ENCODE measurements around the gene RPL12. TPM values are rescaled to one million over a fixed set of nuclear protein-coding genes. Genes with fewer than 3 reads are reported as not detected.

Gene RPL12
- total and polyA plus RNA-seq, 10 donors = 1,013 to 9,017 (median 1,657) TPM

DNA sequence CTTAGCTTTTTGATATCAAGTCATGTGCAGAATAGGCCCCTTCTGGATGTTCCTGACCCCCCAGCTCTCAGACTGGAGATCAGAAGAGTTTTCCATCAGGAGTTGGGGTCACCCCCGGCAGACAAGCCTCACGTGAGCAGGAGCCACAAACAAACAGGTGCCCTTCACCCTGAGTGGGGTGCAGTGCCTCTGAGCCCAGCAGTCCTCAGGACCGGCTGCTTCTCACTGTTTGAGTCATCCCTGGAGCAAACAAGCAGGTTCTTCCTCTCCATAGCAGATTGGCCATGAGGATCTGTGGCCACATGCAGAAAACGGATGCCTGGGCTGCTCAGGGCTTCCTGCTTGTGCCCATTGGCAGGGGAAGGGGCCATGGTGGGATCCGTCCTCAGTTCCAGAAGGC lies 47.1 kb upstream of the RPL12 start:
- intact Hi-C loops (cut with DNase I; ENCODE audit: low total_unique reads) = no loop called here
- peaks cover 0 to 85% (median 45%) of the 10 kb centered on the region in 6 donors for H3K36me3 ChIP-seq

DNA sequence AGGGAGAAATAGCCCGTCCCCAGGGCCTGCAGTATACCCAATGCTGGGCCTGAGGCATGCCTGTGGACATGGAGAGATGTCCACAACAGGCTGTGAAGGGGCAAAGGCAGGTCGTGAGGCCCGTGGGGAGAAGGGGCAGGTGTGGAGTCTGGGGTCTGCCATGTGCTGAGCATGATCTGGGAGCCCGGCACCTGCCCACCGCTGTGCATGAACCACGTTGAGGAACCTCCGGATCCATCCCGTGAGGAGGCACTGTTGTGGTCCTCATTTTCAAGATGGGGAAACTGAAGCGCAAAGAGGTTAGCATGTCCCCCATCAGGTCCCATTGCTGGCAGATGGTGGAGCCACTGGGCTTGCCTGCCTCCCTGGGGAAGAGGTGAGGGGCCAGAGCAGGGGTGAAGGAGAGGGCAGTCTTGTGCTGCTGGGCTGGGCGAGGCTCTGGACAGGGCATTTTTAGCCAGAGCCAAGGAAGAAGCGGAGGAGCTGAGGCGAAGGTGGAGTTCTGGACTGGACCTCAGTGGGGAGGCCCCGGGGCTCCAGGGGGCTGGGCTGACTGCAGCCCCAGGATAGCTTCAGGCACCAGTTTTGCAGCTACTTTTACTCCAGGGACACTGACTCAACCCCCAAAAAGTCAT lies 46.6 kb upstream of the RPL12 start:
- H3K36me3 ChIP-seq = peaks cover 0 to 85% (median 48%) of the 10 kb centered on the region in 6 donors
- intact Hi-C loops (cut with DNase I; ENCODE audit: low total_unique reads) = no loop called here
- no peaks in the 10 kb centered on the region for H3K27me3 ChIP-seq (replicated peaks in 1 of 7)
- TF ChIP-seq POLR2A (IDR thresholded peaks at IDR 0.05) (no peak), POLR2AphosphoS5 (IDR thresholded peaks at IDR 0.05) (peak in 1 of 3 donors; percentile 20)
- WGBS, 5 donors = 87 to 95% (median 94%) methylated on average over 13 of the region's 13 CpGs
- no peak for DNase-seq
- H3K4me1 ChIP-seq = peaks cover 0 to 13% (median 4%) of the 10 kb centered on the region in 6 donors
- no peak overlapping the region for H3K4me3 ChIP-seq
- no peak overlapping the region for H3K27ac ChIP-seq
- no peaks in the 10 kb centered on the region for H3K9me3 ChIP-seq

More for the DNA sequence above, 47.1 kb upstream of the RPL12 start:
- Histone ChIP-seq H3K27ac (no peak overlapping the region), H3K27me3 (replicated peaks in 1 of 7) (no peaks in the 10 kb centered on the region), H3K9me3 (no peaks in the 10 kb centered on the region), H3K4me3 (no peak overlapping the region), H3K4me1 (peaks cover 0 to 13% (median 4%) of the 10 kb centered on the region in 6 donors)
- WGBS, 5 donors = 68 to 87% (median 79%) methylated on average over 5 of the region's 5 CpGs
- DNase-seq = no peak
- no peak for TF ChIP-seq POLR2AphosphoS5 (IDR thresholded peaks at IDR 0.05)
- TF ChIP-seq POLR2A (IDR thresholded peaks at IDR 0.05) = no peak
- TF ChIP-seq, protein P1, sequence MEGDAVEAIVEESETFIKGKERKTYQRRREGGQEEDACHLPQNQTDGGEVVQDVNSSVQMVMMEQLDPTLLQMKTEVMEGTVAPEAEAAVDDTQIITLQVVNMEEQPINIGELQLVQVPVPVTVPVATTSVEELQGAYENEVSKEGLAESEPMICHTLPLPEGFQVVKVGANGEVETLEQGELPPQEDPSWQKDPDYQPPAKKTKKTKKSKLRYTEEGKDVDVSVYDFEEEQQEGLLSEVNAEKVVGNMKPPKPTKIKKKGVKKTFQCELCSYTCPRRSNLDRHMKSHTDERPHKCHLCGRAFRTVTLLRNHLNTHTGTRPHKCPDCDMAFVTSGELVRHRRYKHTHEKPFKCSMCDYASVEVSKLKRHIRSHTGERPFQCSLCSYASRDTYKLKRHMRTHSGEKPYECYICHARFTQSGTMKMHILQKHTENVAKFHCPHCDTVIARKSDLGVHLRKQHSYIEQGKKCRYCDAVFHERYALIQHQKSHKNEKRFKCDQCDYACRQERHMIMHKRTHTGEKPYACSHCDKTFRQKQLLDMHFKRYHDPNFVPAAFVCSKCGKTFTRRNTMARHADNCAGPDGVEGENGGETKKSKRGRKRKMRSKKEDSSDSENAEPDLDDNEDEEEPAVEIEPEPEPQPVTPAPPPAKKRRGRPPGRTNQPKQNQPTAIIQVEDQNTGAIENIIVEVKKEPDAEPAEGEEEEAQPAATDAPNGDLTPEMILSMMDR (IDR thresholded peaks at IDR 0.05 in 8 of 11, conservative IDR thresholded peaks at IDR 0.05 in 3 of 11) = no peak

DNA sequence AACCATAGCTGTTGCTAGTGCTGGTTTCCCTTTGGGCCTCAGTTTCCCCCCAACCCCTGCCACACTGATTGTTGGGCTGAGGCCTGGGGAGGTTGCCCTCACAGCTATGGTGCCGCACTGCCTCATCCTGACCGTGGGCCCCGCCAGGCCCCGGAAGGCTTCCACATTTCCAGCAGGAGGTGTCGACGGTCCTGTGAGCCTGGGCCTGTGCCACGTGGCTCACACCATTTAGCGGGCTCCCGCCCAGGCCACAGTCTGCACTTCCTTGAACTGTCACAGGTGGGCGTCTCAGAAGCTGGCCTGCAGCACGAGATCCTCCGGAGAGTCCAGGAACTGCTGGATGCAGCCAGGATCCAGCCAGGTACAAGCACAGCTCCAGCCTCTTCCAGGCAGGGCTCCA lies 45.8 kb upstream of the RPL12 start:
- intact Hi-C loops (cut with DNase I; ENCODE audit: low total_unique reads) = no loop called here
- 93 to 96% (median 95%) methylated on average over 7 to 12 of the region's 12 CpGs for WGBS, 5 donors
- TF ChIP-seq, protein P1 (IDR thresholded peaks at IDR 0.05 in 8 of 11, conservative IDR thresholded peaks at IDR 0.05 in 3 of 11) = no peak
- no peak for TF ChIP-seq POLR2A (IDR thresholded peaks at IDR 0.05)
- TF ChIP-seq POLR2AphosphoS5 (IDR thresholded peaks at IDR 0.05) = no peak

DNA sequence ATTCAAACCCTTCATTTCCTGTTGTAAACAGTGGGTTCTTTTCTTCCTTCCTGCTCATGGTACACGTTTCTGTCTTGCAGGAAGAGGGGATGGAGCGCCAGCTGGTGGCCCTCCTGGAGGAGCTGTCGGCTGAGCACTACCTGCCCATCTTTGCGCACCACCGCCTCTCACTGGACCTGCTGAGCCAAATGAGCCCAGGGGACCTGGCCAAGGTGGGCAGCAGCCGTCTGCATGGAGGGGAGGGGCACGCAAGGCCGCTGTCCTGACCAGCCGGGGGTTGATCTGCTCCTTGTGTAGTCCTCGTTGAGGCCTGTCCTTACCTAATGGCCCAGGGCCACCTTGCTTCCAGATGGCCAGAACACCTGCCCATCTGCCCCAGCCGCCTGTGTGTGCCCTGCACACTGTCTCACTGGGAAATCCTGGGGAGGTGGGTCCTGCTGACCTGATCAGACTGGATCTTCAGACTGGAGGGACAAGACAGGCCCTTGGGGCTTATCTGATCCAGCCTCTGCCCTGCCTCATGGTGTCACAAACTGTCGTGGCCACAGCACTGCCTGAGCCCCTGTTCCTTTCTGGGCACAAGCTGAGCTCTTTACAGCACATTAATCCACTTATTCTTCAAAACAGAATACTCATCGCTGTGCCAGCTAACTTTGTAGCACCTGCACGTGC lies 44.8 kb upstream of the RPL12 start:
- Histone ChIP-seq H3K4me1 (peaks cover 0 to 13% (median 4%) of the 10 kb centered on the region in 6 donors), H3K27me3 (replicated peaks in 1 of 7) (no peaks in the 10 kb centered on the region), H3K36me3 (peaks cover 0 to 85% (median 63%) of the 10 kb centered on the region in 6 donors), H3K27ac (no peak overlapping the region), H3K4me3 (no peak overlapping the region), H3K9me3 (no peaks in the 10 kb centered on the region)
- intact Hi-C loops (cut with DNase I; ENCODE audit: low total_unique reads) = no loop called here
- DNase-seq = no peak
- WGBS, 5 donors = 78 to 86% (median 84%) methylated on average over 8 to 14 of the region's 14 CpGs
- TF ChIP-seq POLR2A (IDR thresholded peaks at IDR 0.05) (no peak), POLR2AphosphoS5 (IDR thresholded peaks at IDR 0.05) (no peak)
- TF ChIP-seq, protein P1 (IDR thresholded peaks at IDR 0.05 in 8 of 11, conservative IDR thresholded peaks at IDR 0.05 in 3 of 11) = no peak

More for the DNA sequence above, 45.8 kb upstream of the RPL12 start:
- Histone ChIP-seq H3K36me3 (peaks cover 0 to 85% (median 55%) of the 10 kb centered on the region in 6 donors), H3K4me3 (no peak overlapping the region), H3K9me3 (no peaks in the 10 kb centered on the region), H3K27ac (no peak overlapping the region), H3K4me1 (peaks cover 0 to 13% (median 4%) of the 10 kb centered on the region in 6 donors), H3K27me3 (replicated peaks in 1 of 7) (no peaks in the 10 kb centered on the region)
- no peak for DNase-seq
